Breast epithelium (tissue), 4 donors: ENCODE measurements around the gene IPCEF1. TPM values are rescaled to one million over a fixed set of nuclear protein-coding genes. Genes with fewer than 3 reads are reported as not detected.

Experiments used
- DNase-seq, 2 donors: peaks; one replicate each; pipeline ENCODE4 v3.0.0-alpha.2; 2019; ENCODE audit warnings: low spot score in 2 of 2
- H3K27ac ChIP-seq, 2 donors: fragments of 200-600 bp; sonication (generic) in 1 of 2; one replicate each; pipeline ENCODE4 v1.5.1; 2016 to 2019; ENCODE audit warnings: mild to moderate bottlenecking in 1 of 2
- H3K27me3 ChIP-seq, 2 donors: fragments of 200-600 bp; sonication (generic) in 1 of 2; one replicate each; pipeline versions ENCODE4 v1.5.1 to v1.6.0; 2017 to 2019; ENCODE audit warnings: control low read depth in 1 of 2, mild to moderate bottlenecking in 1 of 2
- H3K36me3 ChIP-seq: fragments of 200-600 bp; one replicate; pipeline ENCODE4 v1.5.1; 2019
- H3K4me1 ChIP-seq, 2 donors: fragments of 200-600 bp; sonication (generic); one replicate each; pipeline ENCODE4 v1.5.1; 2016 to 2019; ENCODE audit warnings: control low read depth in 1 of 2
- H3K4me3 ChIP-seq, 3 donors: fragments of 200-600 bp; sonication (generic); 1 replicate in 2 of 3; 2 replicates in 1 of 3; pipeline ENCODE4 v1.5.1; 2016 to 2019; ENCODE audit warnings: mild to moderate bottlenecking in 3 of 3, moderate library complexity in 2 of 3
- H3K9me3 ChIP-seq, 2 donors: fragments of 200-600 bp; sonication (generic) in 1 of 2; one replicate each; pipeline ENCODE4 v1.5.1; 2016 to 2019; ENCODE audit warnings: control low read depth in 1 of 2
- CTCF ChIP-seq, 3 donors: fragments of 450-650 bp; IDR thresholded peaks; one replicate each; pipeline ENCODE4 v1.5.1; 2016 to 2017; ENCODE audit warnings: antibody characterized with exemption in 3 of 3, mild to moderate bottlenecking in 3 of 3, moderate library complexity in 3 of 3
- POLR2A ChIP-seq: fragments of 450-650 bp; IDR thresholded peaks from one replicate; pipeline ENCODE4 v1.6.1; 2016; ENCODE audit warnings: antibody characterized with exemption, mild to moderate bottlenecking, moderate library complexity
- POLR2AphosphoS5 ChIP-seq, 3 donors: sonication (generic); formaldehyde crosslinking; IDR thresholded peaks; one replicate each; pipeline ENCODE4 v1.6.1; 2017; ENCODE audit warnings: antibody characterized with exemption in 3 of 3
- intact Hi-C: fragments of 100-400 bp; cut with DNase I; formaldehyde crosslinking; loops from one replicate; pipeline ENCODE4 v1.15.1; 2023; ENCODE audit warnings: low total_unique reads
- total RNA-seq, 3 donors: library from RNA; depleted of rRNA; stranded (reverse); fragments of >200 nt; gene quantifications; one replicate each; pipeline ENCODE4 v1.1.0, GENCODE V29; 2016

IPCEF1 gene
- total RNA-seq, 3 donors from 2014 or later, result 3.7 to 6.7 (median 5.6) TPM

- Histone ChIP-seq H3K9me3 (no peaks in the 10 kb centered on the region), H3K36me3 (no peaks in the 10 kb centered on the region), H3K4me3 (no peak overlapping the region), H3K27ac (no peak overlapping the region), H3K27me3 (no peaks in the 10 kb centered on the region), H3K4me1 (no peaks in the 10 kb centered on the region)
- DNase-seq, result no peak
- TF ChIP-seq CTCF (IDR thresholded peaks at IDR 0.05) (no peak), POLR2A (no peak), POLR2AphosphoS5 (IDR thresholded peaks at IDR 0.05) (no peak)
- intact Hi-C loops, result no loop called here
These were observed 194.9 kb downstream of the IPCEF1 start for GRCh38 chr6:154161689-154162088.

GRCh38 chr6:154159126-154159525 lies 197.5 kb downstream of the IPCEF1 start:
- no peak for TF ChIP-seq POLR2AphosphoS5 (IDR thresholded peaks at IDR 0.05)
- Histone ChIP-seq H3K27ac (no peak overlapping the region), H3K36me3 (no peaks in the 10 kb centered on the region), H3K4me3 (no peak overlapping the region), H3K4me1 (no peaks in the 10 kb centered on the region), H3K9me3 (no peaks in the 10 kb centered on the region), H3K27me3 (no peaks in the 10 kb centered on the region)
- intact Hi-C loops, result no loop called here
- no peak for DNase-seq

GRCh38 chr6:154157706-154158105 lies 198.9 kb downstream of the IPCEF1 start:
- no peak for DNase-seq
- intact Hi-C loops, result no loop called here
- no peaks in the 10 kb centered on the region for H3K36me3 ChIP-seq
- TF ChIP-seq POLR2A, result no peak
- TF ChIP-seq CTCF (IDR thresholded peaks at IDR 0.05), result no peak
- TF ChIP-seq POLR2AphosphoS5 (IDR thresholded peaks at IDR 0.05), result no peak
- H3K27ac ChIP-seq, result no peak overlapping the region
- H3K4me3 ChIP-seq, result no peak overlapping the region
- no peaks in the 10 kb centered on the region for H3K9me3 ChIP-seq
- H3K4me1 ChIP-seq, result no peaks in the 10 kb centered on the region
- H3K27me3 ChIP-seq, result no peaks in the 10 kb centered on the region

- no peaks in the 10 kb centered on the region for H3K4me1 ChIP-seq
- TF ChIP-seq CTCF (IDR thresholded peaks at IDR 0.05) (no peak), POLR2A (no peak), POLR2AphosphoS5 (IDR thresholded peaks at IDR 0.05) (no peak)
- H3K27ac ChIP-seq, result peak overlapping the region; percentile 55 to 56
- H3K36me3 ChIP-seq, result no peaks in the 10 kb centered on the region
- DNase-seq, result no peak
- H3K4me3 ChIP-seq, result peak overlapping the region in 2 of 3 donors; percentile 23 to 26
- intact Hi-C loops, result no loop called here
- H3K27me3 ChIP-seq, result no peaks in the 10 kb centered on the region
- no peaks in the 10 kb centered on the region for H3K9me3 ChIP-seq
These were observed 199.5 kb downstream of the IPCEF1 start for GRCh38 chr6:154157082-154157481.

- intact Hi-C loops, result no loop called here
- Histone ChIP-seq H3K9me3 (no peaks in the 10 kb centered on the region), H3K4me3 (no peak overlapping the region), H3K27ac (peak overlapping the region; percentile 14 to 56), H3K36me3 (no peaks in the 10 kb centered on the region), H3K4me1 (no peaks in the 10 kb centered on the region), H3K27me3 (no peaks in the 10 kb centered on the region)
- peak; percentile 21 to 58 for DNase-seq
- TF ChIP-seq CTCF (IDR thresholded peaks at IDR 0.05), result peak in 2 of 3 donors; percentile 45 to 59
- TF ChIP-seq POLR2AphosphoS5 (IDR thresholded peaks at IDR 0.05), result no peak
These were observed 200.3 kb downstream of the IPCEF1 start for GRCh38 chr6:154156135-154156896.
